IPS DF 4.7 (cell line): ENCODE data around the gene SPOCK1.

Experiments used
- DNase-seq: peaks from one replicate; pipeline ENCODE4 v3.0.0-alpha.2; 2013; ENCODE audit warnings: low spot score; ENCODE audit errors: extremely low read depth

The SPOCK1 gene

DNA sequence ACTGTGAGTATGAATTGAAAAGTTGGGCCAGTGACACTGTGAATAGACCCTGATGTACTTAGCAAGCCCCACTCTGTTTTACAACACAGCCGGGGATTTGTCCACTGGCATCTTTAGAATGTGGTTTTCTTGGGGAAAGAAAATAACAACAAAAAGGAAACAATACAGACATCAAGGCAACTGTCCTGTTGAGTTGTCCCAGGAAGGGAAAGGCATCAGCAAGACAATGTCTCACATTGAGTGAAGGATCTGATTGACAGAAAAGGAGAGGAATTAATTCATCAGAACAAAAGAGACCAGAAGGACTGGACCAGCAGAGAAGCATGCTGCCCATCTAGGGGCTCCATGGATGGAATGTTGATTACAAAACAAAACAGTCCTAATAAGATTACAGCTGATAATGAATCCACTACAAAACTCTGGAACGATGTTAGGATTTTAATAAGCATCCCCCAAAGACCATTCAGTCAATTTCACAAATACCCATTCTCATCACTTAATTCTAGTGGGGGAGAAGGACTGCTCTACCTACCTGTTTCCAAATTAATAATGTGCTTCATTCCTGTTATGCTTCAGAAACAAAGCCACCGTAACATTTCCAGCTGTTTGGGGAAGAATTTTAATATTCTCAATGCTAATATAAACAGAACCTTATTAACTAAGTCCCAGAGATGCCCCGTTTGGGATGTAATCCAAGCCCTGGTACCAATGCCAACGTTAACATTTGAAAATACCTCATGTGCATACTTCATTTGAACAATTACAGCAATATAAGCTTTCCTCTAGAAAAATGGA is 298.0 kb downstream of the SPOCK1 start:
- no peak for DNase-seq

DNA sequence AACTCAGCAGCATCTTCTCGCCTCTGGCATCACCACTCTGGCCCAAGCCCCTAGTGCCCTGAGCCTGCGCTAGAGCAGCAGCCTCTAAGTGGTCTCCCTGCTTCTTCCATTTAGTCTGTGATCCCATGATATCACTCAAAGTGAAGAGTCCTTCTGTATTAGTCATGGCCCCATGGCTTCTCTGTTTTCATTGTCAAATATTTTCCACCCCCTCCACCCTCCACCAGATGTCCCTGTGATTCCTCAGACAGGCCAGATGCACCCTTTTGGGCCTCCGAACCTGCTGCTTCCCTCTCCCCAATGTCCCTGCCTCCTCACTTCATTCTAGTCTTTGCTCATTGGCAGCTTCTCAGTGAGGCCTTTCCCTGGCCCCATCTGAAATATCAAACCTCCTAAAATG is 299.2 kb downstream of the SPOCK1 start:
- DNase-seq, result no peak

DNA sequence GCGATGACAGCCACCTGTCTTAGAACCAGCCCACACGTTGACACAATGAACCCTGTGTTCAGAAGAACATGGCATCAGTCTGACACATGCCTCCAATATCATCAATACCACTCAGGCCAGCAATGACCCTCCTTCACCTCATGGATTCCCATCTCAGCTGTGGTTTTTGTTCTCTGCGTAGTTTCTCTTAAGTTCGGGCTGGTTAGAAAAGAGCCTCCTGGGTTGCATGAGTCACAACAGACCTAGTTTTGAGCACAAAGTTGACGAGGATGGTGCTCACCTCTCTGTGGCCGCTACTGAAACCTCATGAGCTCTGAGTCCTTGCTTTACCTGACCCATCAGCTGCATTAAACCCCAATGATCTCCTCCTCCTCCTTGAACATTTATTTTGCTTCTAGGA is 299.9 kb downstream of the SPOCK1 start:
- no peak for DNase-seq

DNA sequence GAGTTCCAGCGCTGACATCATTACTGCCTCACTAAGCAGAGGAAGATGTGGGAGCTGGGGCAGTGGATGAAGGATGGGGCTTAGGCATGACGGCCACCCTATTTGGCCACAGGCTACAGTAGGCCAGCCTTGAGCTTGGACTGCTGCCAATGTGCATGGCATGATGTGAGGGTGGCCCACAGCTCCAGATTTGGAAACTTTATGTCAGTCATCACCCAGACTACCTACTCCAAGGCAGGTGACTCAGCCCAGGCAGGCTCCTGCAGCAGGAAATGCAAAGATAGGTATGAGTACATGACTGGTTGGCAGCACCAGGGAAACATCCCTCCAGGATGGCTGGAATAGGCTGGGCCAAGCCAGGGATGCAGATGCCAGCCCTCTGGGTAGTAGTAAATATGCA is 303.6 kb downstream of the SPOCK1 start:
- no peak for DNase-seq

DNA sequence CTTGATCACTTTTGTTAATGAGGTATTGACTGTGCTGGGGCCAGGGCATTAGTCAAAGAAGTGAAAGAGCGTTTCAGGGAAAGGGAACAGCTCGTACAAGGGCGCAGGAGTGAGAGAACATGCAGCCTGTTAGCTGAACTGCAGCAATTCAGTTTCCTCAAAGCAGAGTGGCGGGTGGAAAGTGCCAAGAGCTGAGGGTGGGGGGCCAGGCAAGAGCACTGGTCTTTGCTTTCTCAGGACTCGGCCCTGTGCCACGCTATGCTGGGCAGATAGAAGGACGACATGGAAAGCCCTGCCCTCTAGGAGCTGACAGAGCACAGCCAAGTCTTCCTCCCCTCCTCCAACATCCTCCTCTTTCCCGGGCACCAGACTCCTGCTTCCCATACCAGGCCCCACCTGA is 304.8 kb downstream of the SPOCK1 start:
- no peak for DNase-seq

DNA sequence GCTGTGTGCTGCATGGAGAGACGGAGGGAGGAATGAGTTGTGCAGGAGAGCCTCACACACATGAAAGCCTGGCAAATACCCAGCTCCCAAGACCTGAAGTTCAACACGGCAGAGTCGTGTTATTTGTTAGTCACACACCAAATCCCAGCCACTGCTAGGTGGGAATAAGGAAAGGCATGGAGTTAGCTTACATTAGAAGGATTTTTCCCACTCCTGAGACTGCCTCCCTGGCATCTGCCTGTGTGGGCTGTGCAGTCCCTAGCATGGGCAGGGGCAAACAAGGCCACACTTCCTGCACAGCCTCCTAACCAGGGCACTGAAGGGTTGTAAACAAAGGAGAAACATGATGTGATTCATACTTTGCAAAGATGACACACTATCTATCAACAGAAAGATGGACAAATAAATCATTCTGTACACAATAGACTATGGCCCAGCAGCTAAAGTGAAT is 306.8 kb downstream of the SPOCK1 start:
- no peak for DNase-seq

DNA sequence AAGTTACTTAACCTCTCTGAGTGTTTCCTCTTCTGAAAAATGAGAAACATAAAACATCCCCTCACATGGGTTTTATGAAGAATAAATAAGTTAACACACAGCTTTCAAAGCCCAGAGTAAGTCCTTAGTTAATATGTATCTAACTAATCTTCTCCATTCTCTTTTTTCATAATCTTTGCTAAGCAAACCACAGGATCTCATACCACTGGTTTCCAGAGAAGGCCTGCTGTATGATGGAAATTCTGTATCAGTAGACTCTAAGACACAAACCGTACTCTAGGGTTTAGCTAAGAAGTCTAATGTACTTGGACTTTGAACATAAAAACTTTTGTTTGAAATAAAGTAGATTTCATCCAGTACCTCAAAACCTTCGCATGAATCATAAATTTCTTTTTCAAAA is 307.9 kb downstream of the SPOCK1 start:
- no peak for DNase-seq

DNA sequence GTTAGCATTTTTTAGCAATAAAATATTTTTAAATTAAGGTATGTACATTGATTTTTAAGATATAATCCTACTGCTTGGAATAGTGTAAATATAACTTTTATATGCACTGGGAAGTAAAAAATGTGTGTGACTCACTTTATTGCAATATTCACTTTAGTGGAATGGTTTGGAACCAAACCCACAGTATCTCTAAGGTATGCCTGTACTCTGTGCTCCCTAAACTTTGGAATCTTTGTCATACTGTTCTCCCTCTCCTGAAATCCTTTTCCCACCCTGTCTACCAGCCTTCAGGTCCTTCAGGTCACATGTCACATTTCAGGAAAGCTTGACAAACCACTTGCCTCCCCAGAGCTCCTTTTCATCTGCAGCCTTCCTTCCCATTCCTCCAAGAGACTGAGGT is 308.7 kb downstream of the SPOCK1 start:
- no peak for DNase-seq

DNA sequence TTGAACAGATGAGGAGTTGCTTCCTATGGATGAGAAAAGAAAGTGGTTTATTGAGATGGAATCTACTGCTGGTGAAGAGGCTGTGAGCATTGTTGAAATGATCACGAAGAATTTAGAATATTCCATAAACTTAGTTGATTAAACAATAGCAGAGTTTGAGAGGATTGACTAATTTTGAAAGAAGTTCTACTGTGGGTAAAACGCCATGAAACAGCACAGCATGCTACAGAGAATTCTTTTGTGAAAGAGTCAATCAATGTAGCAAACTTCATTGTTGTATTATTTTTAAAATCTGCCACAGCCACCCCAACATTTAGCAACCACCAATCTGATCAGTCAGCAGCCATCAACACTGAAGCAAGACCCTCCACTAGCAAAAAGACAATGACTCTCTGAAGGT is 309.1 kb downstream of the SPOCK1 start:
- no peak for DNase-seq

DNA sequence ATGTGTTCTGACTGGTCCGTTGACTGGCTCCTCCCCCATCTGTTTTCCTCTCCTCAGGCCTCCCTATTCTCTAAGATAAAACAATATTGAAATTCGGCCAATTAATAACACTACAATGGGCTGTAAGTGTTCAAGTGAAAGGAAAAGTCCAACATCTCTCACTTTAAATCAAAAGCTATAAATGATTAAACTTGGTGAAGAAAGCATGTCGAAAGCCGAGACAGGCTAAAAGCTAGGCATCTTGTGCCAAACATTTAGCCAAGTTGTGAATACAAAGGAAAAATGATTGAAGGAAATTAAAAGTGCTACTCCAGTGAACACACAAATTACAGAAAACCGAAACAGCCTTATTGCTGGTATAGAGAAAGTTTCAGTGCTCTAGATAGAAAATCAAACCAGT is 310.6 kb downstream of the SPOCK1 start:
- DNase-seq, result no peak

DNA sequence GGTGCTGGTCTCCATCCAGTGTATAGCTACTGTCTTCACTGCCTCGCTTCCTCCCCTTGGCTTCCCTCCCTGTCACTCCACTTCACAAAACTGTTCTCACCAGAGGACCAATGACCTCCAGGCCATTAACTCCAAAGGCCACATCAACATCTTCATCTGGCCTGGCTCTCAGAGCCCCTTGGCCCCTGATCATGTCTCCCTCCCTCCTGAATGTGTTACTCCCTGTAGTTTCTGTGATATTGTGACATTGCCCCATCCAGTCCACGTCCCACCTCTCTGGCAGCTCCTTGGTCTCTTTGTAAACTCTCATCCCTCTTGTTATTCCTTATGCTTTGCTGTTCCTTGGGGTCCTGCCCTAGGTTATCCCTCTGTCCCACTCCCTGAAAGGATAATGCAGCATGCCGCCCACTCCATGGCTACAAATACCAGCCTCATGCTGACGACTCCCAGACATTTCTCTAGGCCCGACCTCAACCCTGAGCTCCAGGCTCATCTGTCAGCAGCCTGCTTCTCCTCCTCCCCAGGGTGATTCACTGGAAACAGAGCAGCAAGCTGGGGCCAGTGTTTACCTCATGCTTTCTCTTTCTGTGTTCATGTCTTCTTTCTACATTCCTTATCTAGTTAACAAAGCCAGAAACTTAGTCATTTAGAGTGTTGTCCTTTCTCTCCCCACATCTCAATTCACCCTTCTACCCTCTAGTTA is 312.2 kb downstream of the SPOCK1 start:
- no peak for DNase-seq

DNA sequence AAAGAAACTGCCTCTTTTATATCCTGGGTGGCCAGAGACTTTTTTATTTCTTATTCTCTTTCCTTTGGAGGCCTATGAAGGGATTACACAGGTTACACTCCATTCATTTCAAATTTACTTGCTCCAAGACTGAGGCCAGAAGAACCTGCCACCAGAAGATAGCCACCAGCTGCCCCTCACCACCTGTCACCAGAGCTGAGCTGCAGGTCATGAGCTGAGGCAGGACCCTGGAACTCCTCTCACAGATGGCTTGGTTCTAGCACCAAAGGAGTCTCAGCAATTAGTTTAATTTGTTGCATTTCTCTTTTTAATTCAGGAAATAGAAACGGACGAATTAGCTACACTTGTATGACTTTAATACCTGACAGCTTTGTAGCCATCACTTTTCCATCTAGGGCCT is 313.9 kb downstream of the SPOCK1 start:
- DNase-seq, result no peak

DNA sequence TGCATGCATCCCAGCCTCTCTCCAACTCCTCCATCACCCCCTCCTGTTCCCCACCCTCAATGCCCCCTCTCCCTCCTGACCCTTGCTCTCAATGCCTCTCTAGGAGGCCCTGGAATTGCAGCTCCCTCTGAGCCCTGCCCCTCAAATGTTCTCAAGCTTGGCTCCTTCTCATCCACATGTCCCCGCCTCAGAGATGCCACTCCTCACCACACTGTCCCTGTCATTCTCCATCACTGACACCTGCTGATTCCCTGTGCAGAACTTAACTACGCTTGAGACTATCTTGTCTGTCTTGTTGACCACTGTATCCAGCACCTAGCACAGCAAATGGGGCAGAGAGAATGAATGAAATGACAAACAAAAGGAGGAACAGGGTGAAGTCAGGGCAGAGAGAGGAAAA is 314.4 kb downstream of the SPOCK1 start:
- DNase-seq, result no peak

DNA sequence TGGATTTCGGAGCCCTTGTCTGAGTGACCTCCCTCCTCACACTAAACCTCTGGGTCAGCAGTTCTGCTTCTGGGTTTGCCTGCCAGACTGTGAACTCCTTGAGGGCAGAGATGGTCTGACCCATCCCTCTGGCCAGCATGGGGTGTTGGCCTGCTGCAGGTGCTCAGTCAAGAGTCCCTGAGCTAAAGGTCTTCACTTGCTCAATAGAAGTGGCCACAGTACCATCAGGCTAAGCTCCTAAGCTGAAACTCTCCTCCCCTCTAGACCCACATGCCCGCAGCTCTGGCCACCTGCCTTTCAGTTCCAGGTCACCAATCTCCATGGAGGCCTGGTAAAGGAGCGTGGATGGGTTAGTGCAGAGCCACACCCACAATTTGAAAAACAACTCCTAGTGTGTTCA is 316.6 kb downstream of the SPOCK1 start:
- DNase-seq, result no peak

DNA sequence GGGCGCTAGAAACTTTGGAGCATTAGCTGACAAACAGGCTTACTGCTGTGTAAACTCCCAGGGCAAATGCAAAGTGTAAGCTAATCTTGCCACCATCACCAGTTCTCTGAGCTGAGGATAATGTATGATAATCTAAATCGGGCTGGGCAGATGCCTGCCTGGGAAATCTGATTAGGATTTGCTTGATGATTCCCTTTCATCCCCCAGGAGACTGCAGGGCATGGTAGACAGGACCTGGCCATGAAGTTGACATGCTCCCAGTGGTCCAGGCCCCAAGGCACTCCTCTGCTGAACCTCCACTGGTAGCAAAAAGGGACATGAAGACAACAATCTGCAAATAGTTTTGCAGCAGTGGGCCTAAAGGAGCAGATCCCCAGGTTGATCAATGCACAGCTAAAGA is 317.5 kb downstream of the SPOCK1 start:
- no peak for DNase-seq

DNA sequence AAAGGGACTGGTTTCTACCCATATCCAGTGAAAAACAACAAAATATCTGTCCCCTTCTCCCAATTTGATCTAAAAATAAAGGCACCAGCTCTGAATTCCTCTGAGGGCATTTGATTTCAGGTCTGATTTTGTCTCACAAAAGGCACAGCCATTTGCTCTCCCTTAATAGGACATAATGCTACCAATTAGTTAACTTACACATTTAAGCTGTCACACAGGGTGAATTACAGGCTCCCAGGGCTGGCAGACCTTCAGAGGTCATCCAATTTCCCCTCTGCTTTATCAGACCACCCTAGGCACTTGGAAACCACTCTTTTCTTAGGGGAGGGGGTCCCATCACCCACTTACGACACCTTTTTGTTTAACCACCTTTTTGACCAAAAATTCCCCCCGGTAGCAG is 319.9 kb downstream of the SPOCK1 start:
- DNase-seq, result no peak

DNA sequence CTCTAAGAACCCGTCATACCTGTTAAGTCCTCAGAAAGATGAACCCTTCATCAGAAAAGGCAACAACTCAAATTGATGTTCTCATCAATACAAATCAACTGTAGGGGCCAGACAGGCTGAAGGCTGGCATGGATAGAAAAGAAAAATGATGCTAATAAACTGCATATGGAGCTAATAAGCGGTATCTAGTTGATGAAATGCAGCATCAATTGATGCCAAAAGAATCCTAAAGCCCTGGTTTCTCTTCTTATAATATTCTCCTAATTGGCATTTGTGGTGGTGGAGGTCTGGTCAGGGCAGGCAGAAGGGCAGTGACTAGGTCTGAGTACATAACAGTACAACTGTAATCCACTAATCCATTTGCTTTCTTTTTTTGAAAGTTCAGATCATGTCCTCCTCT is 322.5 kb downstream of the SPOCK1 start:
- DNase-seq, result no peak

DNA sequence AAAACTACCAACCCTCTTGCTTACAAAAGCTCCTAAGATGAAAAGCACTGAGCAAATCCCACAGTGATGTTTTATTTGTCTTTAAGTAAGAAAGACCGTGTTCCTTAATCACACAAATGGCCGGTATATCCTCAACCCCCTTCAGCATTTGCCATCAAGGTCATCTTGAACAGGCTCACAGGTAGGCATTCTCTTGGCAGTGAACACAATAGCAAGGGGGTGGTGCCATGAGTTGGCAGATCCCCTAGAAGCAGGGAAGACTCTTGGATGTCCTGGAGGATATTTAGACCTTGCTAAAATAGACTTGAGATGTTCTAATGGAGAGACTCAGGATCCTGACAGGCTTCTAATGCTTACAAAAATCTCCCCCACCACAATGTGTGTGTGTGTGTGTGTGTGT is 323.0 kb downstream of the SPOCK1 start:
- DNase-seq, result no peak

DNA sequence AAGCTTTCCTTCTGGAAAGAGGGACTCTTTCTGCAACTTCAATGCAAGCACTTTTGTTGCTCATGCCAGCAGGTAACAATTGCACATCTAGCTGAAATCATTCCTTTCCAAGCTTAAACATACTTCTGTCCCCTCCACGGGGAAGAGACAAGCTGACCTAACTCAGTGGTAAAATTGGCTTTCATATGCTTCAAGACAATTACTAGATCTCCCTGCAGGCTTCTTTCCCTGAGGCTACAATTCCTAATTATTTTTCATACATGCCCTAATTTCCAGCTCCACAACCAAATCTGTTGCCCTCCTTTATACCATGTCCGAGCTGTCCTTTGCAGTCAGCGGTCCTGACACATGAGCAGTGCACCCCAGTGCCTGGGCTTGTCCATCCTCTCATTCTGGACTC is 324.9 kb downstream of the SPOCK1 start:
- no peak for DNase-seq

DNA sequence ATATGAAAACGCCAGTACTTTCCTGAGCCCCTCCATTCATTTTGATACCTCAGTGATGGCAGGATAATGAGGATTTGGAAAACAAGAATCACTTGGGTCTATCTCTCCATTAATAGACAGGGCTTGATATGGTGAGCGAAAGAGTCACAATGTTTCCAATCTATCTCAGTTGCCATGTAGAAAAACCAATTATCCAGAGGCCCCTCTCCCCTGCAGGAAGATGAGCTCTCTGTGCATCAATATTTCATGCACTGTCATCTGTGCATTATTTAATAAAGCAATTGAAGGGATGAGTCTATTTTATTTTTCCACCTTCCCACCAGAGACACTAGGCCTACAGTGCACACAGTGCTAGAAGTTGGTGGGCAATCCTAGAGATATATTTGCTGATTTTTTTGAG is 326.9 kb downstream of the SPOCK1 start:
- no peak for DNase-seq

DNA sequence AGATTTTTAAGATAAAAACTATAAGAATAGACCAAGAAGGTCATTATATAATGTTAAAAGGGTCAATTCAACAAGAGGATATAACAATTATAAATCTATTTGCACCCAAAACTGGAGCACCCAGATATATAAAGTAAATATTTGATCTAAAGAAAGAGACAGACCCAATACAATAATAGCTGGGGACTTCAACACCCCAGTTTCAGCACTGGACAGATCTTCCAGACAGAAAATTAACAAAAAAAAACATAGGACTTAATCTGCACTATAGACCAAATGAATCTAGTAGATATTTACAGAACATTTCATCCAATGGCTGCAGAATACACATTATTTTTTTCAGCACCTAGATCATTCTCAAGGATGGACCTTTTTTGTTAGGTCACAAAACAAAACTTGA is 331.9 kb downstream of the SPOCK1 start:
- DNase-seq, result no peak

DNA sequence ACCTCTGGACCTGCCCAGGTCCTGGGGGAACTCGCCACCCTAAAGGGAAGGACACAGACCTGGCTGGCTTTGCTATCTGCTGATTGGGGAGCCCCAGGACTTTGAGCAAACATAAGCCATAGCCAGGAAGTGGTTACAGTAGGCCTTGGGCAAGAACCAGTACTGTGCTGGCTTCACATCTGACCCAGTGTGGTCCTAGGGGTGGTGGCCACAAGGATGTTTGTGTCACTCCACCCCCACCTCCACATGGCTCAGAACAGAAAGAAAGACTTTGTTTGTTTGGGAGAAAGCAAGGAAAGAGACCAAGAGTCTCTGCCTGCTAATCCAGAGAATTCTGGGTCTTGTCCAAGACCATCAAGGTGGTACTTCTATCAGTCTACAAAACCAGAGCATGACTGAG is 334.2 kb downstream of the SPOCK1 start:
- DNase-seq, result no peak

DNA sequence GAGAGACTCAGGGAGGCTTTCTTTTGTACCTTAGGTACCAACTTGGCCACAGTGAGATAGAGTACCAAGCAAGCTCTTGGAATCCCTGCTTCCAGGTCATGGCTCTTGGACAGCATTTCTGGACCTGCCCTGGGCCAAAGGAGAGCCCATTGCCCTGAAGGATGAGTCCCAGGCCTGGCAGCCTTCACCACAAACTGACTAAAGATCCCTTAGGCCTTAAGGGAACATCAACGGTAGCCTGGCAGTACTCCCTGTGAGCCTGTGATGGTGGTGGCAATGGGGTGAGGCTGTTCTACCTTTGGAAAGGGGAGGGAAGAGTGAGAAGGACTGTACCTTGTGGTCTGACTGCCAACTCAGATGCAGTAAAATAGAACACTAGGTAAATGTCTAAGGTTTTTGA is 334.6 kb downstream of the SPOCK1 start:
- no peak for DNase-seq
